ENCODE results near the gene PODN. TPM values are rescaled to one million over a fixed set of nuclear protein-coding genes. Genes with fewer than 3 reads are reported as not detected.

Gene PODN
- total RNA-seq, 3 donors from 2014 or later: 55.1 to 246 (median 83.1) TPM

DNA sequence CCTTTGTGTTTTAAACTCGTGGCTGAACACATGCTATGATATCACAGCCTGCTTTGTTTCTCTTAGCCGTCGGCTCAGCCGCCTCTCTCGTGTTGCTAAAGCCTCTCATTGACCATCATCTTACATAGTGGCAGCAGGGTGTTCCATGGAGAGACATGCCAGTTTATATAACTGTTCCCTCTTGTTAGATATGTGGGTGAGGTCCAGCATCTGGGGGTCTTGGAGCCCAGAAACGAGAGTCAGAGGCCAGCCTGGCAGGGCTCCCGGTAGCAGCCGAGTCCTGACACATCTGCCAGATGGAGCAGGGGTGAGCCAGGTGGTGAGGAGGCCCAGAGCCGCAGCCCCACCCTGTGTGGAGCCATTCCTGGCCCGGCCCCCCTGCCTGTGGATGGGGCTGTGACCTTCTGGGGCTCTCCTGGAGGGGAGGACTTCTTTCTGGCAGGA, 11.9 kb downstream of the PODN start:
- Histone ChIP-seq H3K9me3 (no peaks in the 10 kb centered on the region), H3K27ac (peak overlapping the region; percentile 17 to 71), H3K27me3 (no peaks in the 10 kb centered on the region), H3K36me3 (no peaks in the 10 kb centered on the region), H3K4me1 (no peaks in the 10 kb centered on the region), H3K4me3 (no peak overlapping the region)
- intact Hi-C loops (cut with DNase I; ENCODE audit: low total_unique reads): loop anchor here (10.0 kb wide), 1 partner anchor 361 kb away; no protein-coding TSS in a partner anchor
- peak in 1 of 2 donors; percentile 47 for DNase-seq (ENCODE audit: low spot score in 2 of 2)
- TF ChIP-seq POLR2A (IDR thresholded peaks at IDR 0.05) (no peak), POLR2AphosphoS5 (IDR thresholded peaks at IDR 0.05) (peak in 1 of 3 donors; percentile 39)

- no peak overlapping the region for H3K4me3 ChIP-seq
- H3K4me1 ChIP-seq: no peaks in the 10 kb centered on the region
- no peaks in the 10 kb centered on the region for H3K27me3 ChIP-seq
- no peaks in the 10 kb centered on the region for H3K9me3 ChIP-seq
- TF ChIP-seq, protein P1, sequence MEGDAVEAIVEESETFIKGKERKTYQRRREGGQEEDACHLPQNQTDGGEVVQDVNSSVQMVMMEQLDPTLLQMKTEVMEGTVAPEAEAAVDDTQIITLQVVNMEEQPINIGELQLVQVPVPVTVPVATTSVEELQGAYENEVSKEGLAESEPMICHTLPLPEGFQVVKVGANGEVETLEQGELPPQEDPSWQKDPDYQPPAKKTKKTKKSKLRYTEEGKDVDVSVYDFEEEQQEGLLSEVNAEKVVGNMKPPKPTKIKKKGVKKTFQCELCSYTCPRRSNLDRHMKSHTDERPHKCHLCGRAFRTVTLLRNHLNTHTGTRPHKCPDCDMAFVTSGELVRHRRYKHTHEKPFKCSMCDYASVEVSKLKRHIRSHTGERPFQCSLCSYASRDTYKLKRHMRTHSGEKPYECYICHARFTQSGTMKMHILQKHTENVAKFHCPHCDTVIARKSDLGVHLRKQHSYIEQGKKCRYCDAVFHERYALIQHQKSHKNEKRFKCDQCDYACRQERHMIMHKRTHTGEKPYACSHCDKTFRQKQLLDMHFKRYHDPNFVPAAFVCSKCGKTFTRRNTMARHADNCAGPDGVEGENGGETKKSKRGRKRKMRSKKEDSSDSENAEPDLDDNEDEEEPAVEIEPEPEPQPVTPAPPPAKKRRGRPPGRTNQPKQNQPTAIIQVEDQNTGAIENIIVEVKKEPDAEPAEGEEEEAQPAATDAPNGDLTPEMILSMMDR (IDR thresholded peaks at IDR 0.05): no peak
- TF ChIP-seq POLR2A (IDR thresholded peaks at IDR 0.05) (no peak), POLR2AphosphoS5 (IDR thresholded peaks at IDR 0.05) (no peak)
- peak in 1 of 2 donors; percentile 35 for DNase-seq (ENCODE audit: low spot score in 2 of 2)
- peak overlapping the region; percentile 17 to 71 for H3K27ac ChIP-seq
- no peaks in the 10 kb centered on the region for H3K36me3 ChIP-seq
- intact Hi-C loops (cut with DNase I; ENCODE audit: low total_unique reads): loop anchor here (10.0 kb wide), 1 partner anchor 360 kb away; no protein-coding TSS in a partner anchor
Observed at GRCh38 chr1:53074313-53075154, 12.5 kb downstream of the PODN start.

GRCh38 chr1:53075206-53075605, 13.2 kb downstream of the PODN start:
- intact Hi-C loops (cut with DNase I; ENCODE audit: low total_unique reads): loop anchor here (10.0 kb wide), 1 partner anchor 360 kb away; no protein-coding TSS in a partner anchor
- Histone ChIP-seq H3K9me3 (no peaks in the 10 kb centered on the region), H3K27ac (peak overlapping the region in 1 of 2 donors; percentile 71), H3K27me3 (no peaks in the 10 kb centered on the region), H3K36me3 (no peaks in the 10 kb centered on the region), H3K4me1 (no peaks in the 10 kb centered on the region), H3K4me3 (no peak overlapping the region)
- TF ChIP-seq POLR2AphosphoS5 (IDR thresholded peaks at IDR 0.05): no peak
- TF ChIP-seq, protein P1 (IDR thresholded peaks at IDR 0.05): no peak
- TF ChIP-seq POLR2A (IDR thresholded peaks at IDR 0.05): no peak
- peak in 1 of 2 donors; percentile 22 for DNase-seq (ENCODE audit: low spot score in 2 of 2)

GRCh38 chr1:53075761-53076163, 13.7 kb downstream of the PODN start:
- intact Hi-C loops (cut with DNase I; ENCODE audit: low total_unique reads): loop anchor here (10.0 kb wide), 1 partner anchor 359 kb away; no protein-coding TSS in a partner anchor

GRCh38 chr1:53076165-53076564, 14.2 kb downstream of the PODN start:
- no peak overlapping the region for H3K27ac ChIP-seq
- no peaks in the 10 kb centered on the region for H3K9me3 ChIP-seq
- no peaks in the 10 kb centered on the region for H3K36me3 ChIP-seq
- no peak overlapping the region for H3K4me3 ChIP-seq
- no peaks in the 10 kb centered on the region for H3K27me3 ChIP-seq
- H3K4me1 ChIP-seq: no peaks in the 10 kb centered on the region
- intact Hi-C loops (cut with DNase I; ENCODE audit: low total_unique reads): loop anchor here (10.0 kb wide), 1 partner anchor 359 kb away; no protein-coding TSS in a partner anchor
- TF ChIP-seq POLR2A (IDR thresholded peaks at IDR 0.05): no peak
- TF ChIP-seq, protein P1 (IDR thresholded peaks at IDR 0.05): no peak
- TF ChIP-seq POLR2AphosphoS5 (IDR thresholded peaks at IDR 0.05): no peak
- peak in 1 of 2 donors; percentile 27 for DNase-seq (ENCODE audit: low spot score in 2 of 2)

More at GRCh38 chr1:53075761-53076163, 13.7 kb downstream of the PODN start:
- Histone ChIP-seq H3K9me3 (no peaks in the 10 kb centered on the region), H3K36me3 (no peaks in the 10 kb centered on the region), H3K27me3 (no peaks in the 10 kb centered on the region), H3K4me3 (no peak overlapping the region), H3K27ac (no peak overlapping the region), H3K4me1 (no peaks in the 10 kb centered on the region)
- DNase-seq (ENCODE audit: low spot score in 2 of 2): peak in 1 of 2 donors; percentile 41
- TF ChIP-seq, protein P1 (IDR thresholded peaks at IDR 0.05): no peak
- TF ChIP-seq POLR2AphosphoS5 (IDR thresholded peaks at IDR 0.05): no peak
- TF ChIP-seq POLR2A (IDR thresholded peaks at IDR 0.05): no peak
